ENCODE results near the gene TUBB4B. TPM values are rescaled to one million over a fixed set of nuclear protein-coding genes. Genes with fewer than 3 reads are reported as not detected.

Gene TUBB4B
- total RNA-seq, 1 donor from 2014 or later: 144 TPM

GRCh38 chr9:137293094-137293481 is 52.0 kb downstream of the TUBB4B start:
- DNase-seq (ENCODE audit: low read depth in 2 of 2): no peak

Other genes starting within 250 kb of the TUBB4B start
- gene PAXX, start 248.9 kb upstream of the TUBB4B start, total RNA-seq: 6.7 and 8.5 TPM in 2 replicates
- not detected in 2 replicates for gene CLIC3, start 244.7 kb upstream of the TUBB4B start, total RNA-seq
- 4.5 and 9.9 TPM in 2 replicates for gene ABCA2, start 213.1 kb upstream of the TUBB4B start, total RNA-seq
- not detected in 2 replicates for gene FUT7, start 209.2 kb upstream of the TUBB4B start, total RNA-seq
- 10.0 and 14.4 TPM in 2 replicates for gene NPDC1, start 195.1 kb upstream of the TUBB4B start, total RNA-seq
- not detected in 2 replicates for gene ENTPD2, start 187.2 kb upstream of the TUBB4B start, total RNA-seq
- gene SAPCD2, start 170.7 kb upstream of the TUBB4B start, total RNA-seq: 5.1 and 10.3 TPM in 2 replicates
- gene UAP1L1, start 163.8 kb upstream of the TUBB4B start, total RNA-seq: 12.8 and 30.1 TPM in 2 replicates
- gene MAN1B1, start 154.3 kb upstream of the TUBB4B start, total RNA-seq: 42.7 and 56.8 TPM in 2 replicates
- gene DPP7, start 126.6 kb upstream of the TUBB4B start, total RNA-seq: 66.8 and 112 TPM in 2 replicates
- gene GRIN1, start 102.1 kb upstream of the TUBB4B start, total RNA-seq: 0.13 TPM in 1 of 2 replicates, not detected in the other
- 0.13 TPM in 1 of 2 replicates, not detected in the other for gene LRRC26, start 71.2 kb upstream of the TUBB4B start, total RNA-seq
- gene TMEM210, start 69.2 kb upstream of the TUBB4B start, total RNA-seq: not detected in 2 replicates
- 15.1 and 22.1 TPM in 2 replicates for gene ANAPC2, start 52.7 kb upstream of the TUBB4B start, total RNA-seq
- gene SSNA1, start 52.6 kb upstream of the TUBB4B start, total RNA-seq: 90.5 and 93.1 TPM in 2 replicates
- 3.3 and 4.4 TPM in 2 replicates for gene TPRN, start 40.5 kb upstream of the TUBB4B start, total RNA-seq
- 19.8 and 25.7 TPM in 2 replicates for gene TMEM203, start 35.6 kb upstream of the TUBB4B start, total RNA-seq
- 2.4 and 3.2 TPM in 2 replicates for gene NDOR1, start 35.6 kb upstream of the TUBB4B start, total RNA-seq
- gene RNF208, start 19.0 kb upstream of the TUBB4B start, total RNA-seq: under 0.01 and 0.13 TPM in 2 replicates
- gene CYSRT1, start 16.1 kb upstream of the TUBB4B start, total RNA-seq: 0.13 and 0.25 TPM in 2 replicates
- under 0.01 TPM in 1 of 2 replicates, not detected in the other for gene RNF224, start 13.8 kb upstream of the TUBB4B start, total RNA-seq
- not detected in 2 replicates for gene SLC34A3, start 10.4 kb upstream of the TUBB4B start, total RNA-seq
- not detected in 2 replicates for gene STPG3, start 10.0 kb downstream of the TUBB4B start, total RNA-seq
- 55.4 and 56.7 TPM in 2 replicates for gene NELFB, start 14.0 kb downstream of the TUBB4B start, total RNA-seq
- gene TOR4A, start 36.4 kb downstream of the TUBB4B start, total RNA-seq: 23.5 and 31.4 TPM in 2 replicates
- 36.6 and 52.0 TPM in 2 replicates for gene NRARP, start 61.0 kb downstream of the TUBB4B start, total RNA-seq
- 12.2 and 20.1 TPM in 2 replicates for gene EXD3, start 181.9 kb downstream of the TUBB4B start, total RNA-seq
- 1.3 and 2.1 TPM in 2 replicates for gene NOXA1, start 182.1 kb downstream of the TUBB4B start, total RNA-seq
- 0.25 and 0.26 TPM in 2 replicates for gene ENTPD8, start 200.1 kb downstream of the TUBB4B start, total RNA-seq
- gene NSMF, start 218.0 kb downstream of the TUBB4B start, total RNA-seq: 13.2 and 23.8 TPM in 2 replicates